Measurements from ENCODE around the gene NDUFB8.

Gene NDUFB8

GRCh38 chr10:100487529-100487928 is 42.1 kb downstream of the NDUFB8 start:
- no peak overlapping the region for H3K4me3 ChIP-seq (replicated peaks; ENCODE audit: low read depth, low read length)
- TF ChIP-seq CTCF (IDR thresholded peaks at IDR 0.05; ENCODE audit: low read depth, low read length, missing control alignments) = no peak
- no peak for DNase-seq (ENCODE audit: extremely low read depth, low read depth)

- H3K4me3 ChIP-seq (replicated peaks; ENCODE audit: low read depth, low read length) = no peak overlapping the region
- no peak for TF ChIP-seq CTCF (IDR thresholded peaks at IDR 0.05; ENCODE audit: low read depth, low read length, missing control alignments)
- no peak for DNase-seq (ENCODE audit: extremely low read depth, low read depth)
These were observed 43.7 kb downstream of the NDUFB8 start for GRCh38 chr10:100485801-100486495.

GRCh38 chr10:100485366-100485765 is 44.3 kb downstream of the NDUFB8 start:
- DNase-seq (ENCODE audit: extremely low read depth, low read depth) = no peak
- no peak overlapping the region for H3K4me3 ChIP-seq (replicated peaks; ENCODE audit: low read depth, low read length)
- TF ChIP-seq CTCF (IDR thresholded peaks at IDR 0.05; ENCODE audit: low read depth, low read length, missing control alignments) = no peak

DNA sequence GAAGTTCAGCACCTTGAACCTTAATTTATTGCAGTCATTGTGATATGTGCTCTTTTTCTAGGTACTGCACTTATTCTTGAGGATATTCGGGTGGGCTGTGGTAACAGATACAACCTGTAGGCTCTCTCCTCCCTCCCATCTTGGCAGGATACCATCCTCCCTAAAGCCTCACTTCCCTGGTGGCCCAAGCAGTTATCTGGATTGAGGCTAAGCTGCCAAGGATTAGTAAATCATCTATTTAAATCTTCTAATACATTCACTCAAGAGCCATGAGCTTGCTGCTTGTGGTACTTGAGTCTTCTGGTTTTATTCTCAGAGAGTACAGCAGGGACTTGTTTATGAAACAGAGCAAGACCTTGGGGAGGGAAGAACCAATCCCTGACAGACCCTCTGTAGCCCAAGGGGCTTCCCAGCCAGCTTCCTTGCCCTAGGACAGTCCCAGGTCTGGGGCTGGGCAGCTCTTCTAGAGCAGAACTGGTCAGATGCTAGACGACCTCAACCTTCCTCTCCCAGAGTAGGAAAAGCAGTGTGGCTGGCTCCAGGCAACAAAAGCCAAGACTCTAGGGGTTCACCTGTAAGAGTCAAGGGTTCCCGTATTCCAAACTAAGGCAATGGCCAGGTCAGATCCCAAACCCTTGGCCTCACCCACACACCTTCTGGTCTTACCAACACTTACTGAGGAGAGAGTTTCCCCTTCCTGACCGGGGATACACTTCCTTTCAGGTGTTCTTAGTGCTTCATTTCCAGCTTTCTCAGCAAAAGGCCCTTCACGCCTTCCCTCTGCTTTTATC is 45.6 kb downstream of the NDUFB8 start:
- DNase-seq (ENCODE audit: extremely low read depth, low read depth) = no peak
- no peak overlapping the region for H3K4me3 ChIP-seq (replicated peaks; ENCODE audit: low read depth, low read length)
- TF ChIP-seq CTCF (IDR thresholded peaks at IDR 0.05; ENCODE audit: low read depth, low read length, missing control alignments) = no peak

- DNase-seq (ENCODE audit: extremely low read depth, low read depth) = no peak
- no peak for TF ChIP-seq CTCF (IDR thresholded peaks at IDR 0.05; ENCODE audit: low read depth, low read length, missing control alignments)
- H3K4me3 ChIP-seq (replicated peaks; ENCODE audit: low read depth, low read length) = peak overlapping the region; percentile 32; the same call in 1 of the 2 replicates
These were observed 46.9 kb downstream of the NDUFB8 start for GRCh38 chr10:100482834-100483185.

GRCh38 chr10:100482181-100482833 is 47.4 kb downstream of the NDUFB8 start:
- peak overlapping the region; percentile 32 for H3K4me3 ChIP-seq (replicated peaks; ENCODE audit: low read depth, low read length)
- peak; percentile 91 for TF ChIP-seq CTCF (IDR thresholded peaks at IDR 0.05; ENCODE audit: low read depth, low read length, missing control alignments)
- DNase-seq (ENCODE audit: extremely low read depth, low read depth) = peak; percentile 25

Measured in HFF-Myc (cell line).